GM15510 (cell line): ENCODE results near the gene SCUBE1.
A peak's percentile ranks its signal among the peaks of the same experiment; 100 is the strongest.

Experiments used
- POLR2A ChIP-seq: IDR thresholded peaks from 3 replicates; pipeline ENCODE4 v1.6.1; 2011; ENCODE audit warnings: borderline replicate concordance; ENCODE audit not compliant: insufficient read length; ENCODE audit errors: extremely low read depth

SCUBE1 gene

GRCh38 chr22:43154887-43155536, 188.2 kb downstream of the SCUBE1 start:
- no peak for TF ChIP-seq POLR2A

DNA sequence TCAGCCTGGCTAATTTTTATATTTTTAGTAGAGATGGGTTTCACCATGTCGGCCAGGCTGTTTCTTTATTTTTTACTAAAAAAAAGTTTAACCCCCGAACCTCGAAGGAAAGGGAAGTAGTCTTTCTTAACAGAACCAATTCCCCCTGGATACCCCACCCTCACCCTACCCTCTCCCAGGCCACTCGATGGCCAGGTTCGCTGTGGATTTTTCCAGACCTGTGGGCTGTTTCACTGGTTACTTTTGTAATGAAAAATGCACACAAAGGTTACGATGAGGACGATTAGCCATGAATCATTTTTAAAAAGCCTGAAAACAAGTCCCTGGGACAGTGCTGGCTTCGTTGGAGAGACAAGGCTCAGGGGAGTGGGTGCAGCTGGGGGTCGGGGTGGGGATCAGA, 189.3 kb downstream of the SCUBE1 start:
- TF ChIP-seq POLR2A: no peak

- TF ChIP-seq POLR2A: no peak
Measured at GRCh38 chr22:43152357-43153071, 190.7 kb downstream of the SCUBE1 start.

DNA sequence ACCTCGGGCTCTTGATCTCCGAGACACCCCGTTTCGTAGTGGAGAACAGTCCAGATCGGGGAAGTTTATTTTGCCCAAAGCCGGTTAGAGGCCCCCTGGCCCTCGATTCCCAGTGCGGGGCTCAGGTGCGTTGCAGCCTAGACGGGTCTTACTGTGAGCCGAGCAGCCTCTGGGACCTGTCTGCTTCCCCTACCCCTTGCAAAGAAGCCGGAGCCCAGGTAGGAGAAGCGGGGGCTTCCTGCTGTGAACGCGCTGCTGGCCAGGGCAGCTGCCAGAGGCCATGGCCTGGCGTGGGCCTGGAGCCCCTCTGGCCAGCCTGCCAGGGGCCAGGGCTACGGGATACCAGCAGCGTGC, 191.2 kb downstream of the SCUBE1 start:
- TF ChIP-seq POLR2A: no peak

- TF ChIP-seq POLR2A: peak; percentile 33
Measured at GRCh38 chr22:43151251-43152002, 191.7 kb downstream of the SCUBE1 start, which contains the start of gene TSPO. Gene TSPO (plus strand): TSS chr22:43151559. CDS start chr22:43159239, 7,680 bp downstream.

DNA sequence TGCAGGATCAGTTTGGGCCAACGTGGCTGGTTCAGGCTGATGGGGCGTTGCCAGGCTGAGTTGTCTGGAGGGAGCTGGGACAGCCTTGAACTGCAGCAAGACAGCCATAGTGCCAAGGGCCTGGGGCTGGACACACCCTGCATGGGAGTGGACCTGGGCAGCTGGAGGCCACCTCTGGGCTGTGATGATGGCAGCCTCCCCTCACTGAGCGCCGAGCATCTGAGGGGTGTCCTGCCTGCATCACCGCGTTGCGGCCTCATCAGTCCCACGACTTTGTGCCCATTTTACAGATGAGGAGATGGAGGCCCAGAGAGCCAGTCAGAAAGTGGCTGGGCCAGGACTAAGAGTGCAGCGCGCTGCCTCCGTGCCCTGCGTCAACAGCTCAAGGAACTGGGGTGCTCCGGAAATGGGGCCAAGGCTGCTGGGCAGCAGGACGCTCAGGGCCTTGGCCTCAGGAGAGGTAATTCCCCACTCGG, 192.4 kb downstream of the SCUBE1 start:
- no peak for TF ChIP-seq POLR2A

GRCh38 chr22:43148581-43148980, 194.6 kb downstream of the SCUBE1 start:
- TF ChIP-seq POLR2A: no peak

GRCh38 chr22:43147821-43148220, 195.4 kb downstream of the SCUBE1 start:
- TF ChIP-seq POLR2A: no peak
